IMR-90 (cell line): Measurements from ENCODE around the gene CD300LB. TPM values are rescaled to one million over a fixed set of nuclear protein-coding genes. Genes with fewer than 3 reads are reported as not detected.

ENCODE experiments used
- ATAC-seq: fragments of 200-7000 bp; cut with Tn5 transposase; 2 replicates; pipeline ENCODE4 v1.9.1; 2020; ENCODE audit warnings: low read depth, mild to moderate bottlenecking, moderate library complexity
- BruUV-seq: library from RNA; stranded (reverse); fragments of 400-500 nt; replicated peaks from 2 replicates; lab custom pipeline; 2021; lab: Mats Ljungman, UMichigan
- CTCF ChIA-PET: fragments of 300-600 bp; formaldehyde crosslinking; extraction: SDS; loops from one replicate; lab custom pipeline; 2021; ENCODE audit warnings: antibody characterized with exemption; lab: Yijun Ruan, JAX
- POLR2A ChIA-PET: fragments of 300-600 bp; sonication (Branson Sonifier 250); formaldehyde crosslinking; loops from one replicate; lab custom pipeline; 2022; ENCODE audit warnings: antibody characterized with exemption; ENCODE audit not compliant: unreplicated experiment; lab: Charles Lee
- DNase-seq: peaks from one replicate; pipeline ENCODE4 v3.0.0; 2013
- H2AFZ ChIP-seq: replicated peaks from 2 replicates; pipeline ENCODE3; 2013; ENCODE audit warnings: low read length, mild to moderate bottlenecking; ENCODE audit not compliant: poor library complexity
- H2AK5ac ChIP-seq: 2 replicates; pipeline ENCODE4 v1.6.1; 2013; ENCODE audit warnings: low read depth, low read length, inconsistent platforms
- H2AK9ac ChIP-seq: replicated peaks from 2 replicates; pipeline ENCODE3; 2013; ENCODE audit warnings: mild to moderate bottlenecking, low read depth, low read length, moderate library complexity; ENCODE audit not compliant: poor library complexity
- H2BK120ac ChIP-seq: 2 replicates; pipeline ENCODE4 v1.6.1; 2013; ENCODE audit warnings: low read depth, low read length, inconsistent platforms
- H2BK15ac ChIP-seq: 3 replicates; pipeline ENCODE4 v1.6.1; 2013; ENCODE audit warnings: low read depth, low read length, inconsistent platforms
- H2BK20ac ChIP-seq: 2 replicates; pipeline ENCODE4 v1.6.1; 2013; ENCODE audit warnings: low read depth, mild to moderate bottlenecking, inconsistent platforms, low read length, moderate library complexity
- H2BK5ac ChIP-seq: 2 replicates; pipeline ENCODE4 v1.6.1; 2013; ENCODE audit warnings: mild to moderate bottlenecking, low read depth, low read length, inconsistent platforms; ENCODE audit not compliant: poor library complexity, severe bottlenecking
- H3K14ac ChIP-seq: replicated peaks from 2 replicates; pipeline ENCODE4 v1.6.1; 2013; ENCODE audit warnings: low read depth, low read length, inconsistent platforms
- H3K18ac ChIP-seq: 2 replicates; pipeline ENCODE4 v1.6.1; 2013; ENCODE audit warnings: low read depth, low read length, control low read depth
- H3K23ac ChIP-seq: 2 replicates; pipeline ENCODE4 v1.6.1; 2013; ENCODE audit warnings: low read depth, low read length, inconsistent platforms
- H3K27ac ChIP-seq: 2 replicates; pipeline ENCODE4 v1.5.1; 2013; ENCODE audit warnings: mild to moderate bottlenecking, control low read depth, low read length; ENCODE audit not compliant: insufficient read depth
- H3K27me3 ChIP-seq: 2 replicates; pipeline ENCODE4 v1.6.1; 2013; ENCODE audit warnings: low read length; ENCODE audit not compliant: control insufficient read depth, insufficient read depth
- H3K36me3 ChIP-seq: 2 replicates; pipeline ENCODE4 v1.6.1; 2013; ENCODE audit warnings: low read length, mixed read lengths; ENCODE audit not compliant: control insufficient read depth, insufficient read depth
- H3K4ac ChIP-seq: 2 replicates; pipeline ENCODE4 v1.6.1; 2013; ENCODE audit warnings: low read depth, low read length, inconsistent platforms
- H3K4me1 ChIP-seq: 2 replicates; pipeline ENCODE4 v1.6.1; 2013; ENCODE audit warnings: low read length, mixed read lengths; ENCODE audit not compliant: control insufficient read depth, insufficient read depth
- H3K4me2 ChIP-seq: 2 replicates; pipeline ENCODE4 v1.6.1; 2013; ENCODE audit warnings: low read depth, mild to moderate bottlenecking, control low read depth, low read length, moderate library complexity
- H3K4me3 ChIP-seq: 2 replicates; pipeline ENCODE4 v1.5.1; 2013; ENCODE audit warnings: low read depth, mild to moderate bottlenecking, control low read depth, low read length, moderate library complexity; ENCODE audit not compliant: insufficient read depth
- H3K56ac ChIP-seq: 2 replicates; pipeline ENCODE4 v1.6.1; 2013; ENCODE audit warnings: low read length, inconsistent platforms; ENCODE audit not compliant: insufficient read depth; ENCODE audit errors: extremely low read depth
- H3K79me1 ChIP-seq, 2 experiments: 2 replicates each; pipeline ENCODE4 v1.6.1; 2013; ENCODE audit warnings: low read length in 2 of 2, inconsistent platforms in 1 of 2, low read depth in 1 of 2
- H3K9ac ChIP-seq: 2 replicates; pipeline ENCODE4 v1.6.1; 2013; ENCODE audit warnings: low read depth, low read length, control low read depth
- H3K9me1 ChIP-seq: 2 replicates; pipeline ENCODE4 v1.6.1; 2013; ENCODE audit warnings: low read length, inconsistent platforms; ENCODE audit not compliant: insufficient read depth
- H3K9me3 ChIP-seq: 2 replicates; pipeline ENCODE4 v1.6.1; 2013; ENCODE audit warnings: low read length; ENCODE audit not compliant: control insufficient read depth, insufficient read depth
- H4K20me1 ChIP-seq: 2 replicates; pipeline ENCODE4 v1.6.1; 2013; ENCODE audit warnings: low read length, inconsistent platforms; ENCODE audit not compliant: insufficient read depth
- H4K5ac ChIP-seq: 2 replicates; pipeline ENCODE4 v1.6.1; 2013; ENCODE audit warnings: mild to moderate bottlenecking, low read depth, low read length, control low read depth
- H4K8ac ChIP-seq, 2 experiments: 2 replicates each; pipeline ENCODE4 v1.6.1; 2013; ENCODE audit warnings: low read depth in 2 of 2, low read length in 2 of 2, control low read depth in 1 of 2, inconsistent platforms in 1 of 2
- H4K91ac ChIP-seq: 2 replicates; pipeline ENCODE4 v1.6.1; 2013; ENCODE audit warnings: low read depth, low read length, inconsistent platforms; ENCODE audit not compliant: insufficient read depth
- BHLHE40 ChIP-seq: fragments of 150-350 bp; IDR thresholded peaks from 2 replicates; pipeline ENCODE4 v1.6.1; 2016; ENCODE audit warnings: mild to moderate bottlenecking, low read depth, low read length
- CEBPB ChIP-seq: IDR thresholded peaks from 2 replicates; pipeline ENCODE4 v1.6.1; 2012; ENCODE audit warnings: low read depth, low read length, improper control_type of control experiment
- CHD1 ChIP-seq: IDR thresholded peaks from 2 replicates; pipeline ENCODE4 v1.6.1; 2012; ENCODE audit warnings: low read depth, low read length, improper control_type of control experiment
- FOS ChIP-seq: fragments of 150-350 bp; IDR thresholded peaks from 2 replicates; pipeline ENCODE4 v1.6.1; 2016; ENCODE audit warnings: low read depth, low read length
- MAFK ChIP-seq: IDR thresholded peaks from 2 replicates; pipeline ENCODE4 v1.6.1; 2012; ENCODE audit warnings: low read depth, low read length, improper control_type of control experiment
- MAZ ChIP-seq: IDR thresholded peaks from 2 replicates; pipeline ENCODE4 v1.6.1; 2012; ENCODE audit warnings: low read depth, mild to moderate bottlenecking, low read length, improper control_type of control experiment, moderate library complexity, borderline replicate concordance
- MXI1 ChIP-seq: IDR thresholded peaks from 2 replicates; pipeline ENCODE4 v1.6.1; 2012; ENCODE audit warnings: low read depth, mild to moderate bottlenecking, low read length, moderate library complexity, borderline replicate concordance
- NFE2L2 ChIP-seq: fragments of 150-350 bp; IDR thresholded peaks from 2 replicates; pipeline ENCODE4 v1.6.1; 2016; ENCODE audit warnings: low read depth, mild to moderate bottlenecking, low read length
- POLR2A ChIP-seq: IDR thresholded peaks from 2 replicates; pipeline ENCODE4 v1.6.1; 2012; ENCODE audit warnings: mild to moderate bottlenecking, low read depth, low read length
- RAD21 ChIP-seq: IDR thresholded peaks from 2 replicates; pipeline ENCODE4 v1.6.1; 2012; ENCODE audit warnings: low read length, improper control_type of control experiment
- RCOR1 ChIP-seq: IDR thresholded peaks from 2 replicates; pipeline ENCODE4 v1.6.1; 2012; ENCODE audit warnings: mild to moderate bottlenecking, low read length, improper control_type of control experiment; ENCODE audit not compliant: insufficient replicate concordance
- RFX5 ChIP-seq: IDR thresholded peaks from 2 replicates; pipeline ENCODE4 v1.8.0; 2012; ENCODE audit warnings: low read depth, mild to moderate bottlenecking, low read length, moderate library complexity
- SMC3 ChIP-seq: fragments of 150-350 bp; IDR thresholded peaks from 2 replicates; pipeline ENCODE4 v1.6.1; 2016; ENCODE audit warnings: low read depth, mild to moderate bottlenecking, antibody characterized with exemption, low read length, moderate library complexity
- dilution Hi-C: fragments of 300-500 bp; cut with HindIII; formaldehyde crosslinking; loops from one replicate; pipeline ENCODE4 v1.14.3; 2018; ENCODE audit warnings: low sequenced_read_pairs; ENCODE audit not compliant: unreplicated experiment
- in situ Hi-C: fragments of 300-500 bp; cut with MboI; formaldehyde crosslinking; loops from 3 replicates; pipeline ENCODE4 v1.14.3; 2019; ENCODE audit warnings: low sequenced_read_pairs, inconsistent platforms, mixed read lengths
- intact Hi-C: fragments of 100-400 bp; cut with micrococcal nuclease; formaldehyde crosslinking; loops from 2 replicates; pipeline ENCODE4 v1.10.0; 2022
- polyA plus RNA-seq, 3 experiments: library from polyadenylated mRNA; depleted of rRNA; stranded (reverse); fragments of >200 nt; gene quantifications; 2 replicates each; pipeline ENCODE4 v1.2.3, GENCODE V29; 2012; ENCODE audit warnings: low replicate concordance in 1 of 3
- total RNA-seq: library from RNA; depleted of rRNA; stranded (reverse); fragments of >200 nt; gene quantifications from 2 replicates; pipeline ENCODE4 v1.2.3, GENCODE V29; 2012
- TF ChIP-seq, protein P1 (sequence below): fragments of 150-350 bp; IDR thresholded peaks from 2 replicates; pipeline ENCODE4 v1.6.1; 2017; ENCODE audit warnings: mild to moderate bottlenecking, antibody characterized with exemption, low read length, low read depth
- TF ChIP-seq, protein P2 (sequence below): fragments of 150-350 bp; IDR thresholded peaks from 2 replicates; pipeline ENCODE4 v1.6.1; 2016; ENCODE audit warnings: low read depth, mild to moderate bottlenecking, low read length, moderate library complexity, borderline replicate concordance
- TF ChIP-seq, protein P3 (sequence below): conservative IDR thresholded peaks from 2 replicates; pipeline ENCODE4 v1.5.1; 2012; ENCODE audit warnings: mild to moderate bottlenecking, low read depth, low read length, improper control_type of control experiment

The CD300LB gene
- total and polyA plus RNA-seq, 2 of the 4 experiments (the other 2 are of a cell fraction): not detected

DNA sequence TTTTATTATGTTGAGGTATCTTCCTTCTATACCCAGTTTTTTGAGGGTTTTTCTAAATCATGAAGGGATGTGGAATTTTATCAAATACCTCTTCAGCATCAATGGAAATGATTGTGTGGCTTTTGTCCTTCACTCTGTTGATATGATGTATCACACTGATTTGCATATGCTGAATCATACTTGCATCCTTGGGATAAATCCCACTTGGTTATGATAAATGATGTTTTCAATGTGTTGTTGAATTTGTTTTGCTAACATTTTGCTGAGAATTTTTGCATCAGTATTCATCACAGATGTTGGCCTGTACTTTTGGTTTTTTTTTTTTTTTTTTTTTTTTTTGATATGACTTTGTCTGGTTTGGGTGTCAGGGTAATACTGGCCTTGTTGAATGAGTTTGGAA is 23.1 kb downstream of the CD300LB start:
- Histone ChIP-seq H2BK20ac (no peak overlapping the region), H3K27ac (no peak overlapping the region), H3K36me3 (no peaks in the 10 kb centered on the region), H3K4me2 (no peak overlapping the region), H4K91ac (no peak overlapping the region), H3K9ac (no peak overlapping the region), H4K20me1 (no peaks in the 10 kb centered on the region), H3K79me1 (no peaks in the 10 kb centered on the region), H2AK9ac (no peak overlapping the region), H3K23ac (no peak overlapping the region), H3K4me1 (no peaks in the 10 kb centered on the region), H4K5ac (no peak overlapping the region), H3K9me3 (peaks cover 10% of the 10 kb centered on the region), H3K27me3 (no peaks in the 10 kb centered on the region), H2BK15ac (no peak overlapping the region), H3K9me1 (no peaks in the 10 kb centered on the region), H3K18ac (no peak overlapping the region), H2BK120ac (no peak overlapping the region), H2AK5ac (no peak overlapping the region), H3K4ac (no peak overlapping the region), H3K4me3 (no peak overlapping the region), H2BK5ac (no peak overlapping the region), H4K8ac (no peak overlapping the region), H3K56ac (no peak overlapping the region), H2AFZ (no peak overlapping the region), H3K14ac (no peak overlapping the region)
- ChIA-PET POLR2A (no interaction called here), CTCF (no interaction called here)
- no peak for ATAC-seq
- DNase-seq: no peak
- intact Hi-C loops (no loop called here), dilution Hi-C loops (no loop called here), in situ Hi-C loops (no loop called here)
- no peak for TF ChIP-seq RFX5
- TF ChIP-seq, protein P1, sequence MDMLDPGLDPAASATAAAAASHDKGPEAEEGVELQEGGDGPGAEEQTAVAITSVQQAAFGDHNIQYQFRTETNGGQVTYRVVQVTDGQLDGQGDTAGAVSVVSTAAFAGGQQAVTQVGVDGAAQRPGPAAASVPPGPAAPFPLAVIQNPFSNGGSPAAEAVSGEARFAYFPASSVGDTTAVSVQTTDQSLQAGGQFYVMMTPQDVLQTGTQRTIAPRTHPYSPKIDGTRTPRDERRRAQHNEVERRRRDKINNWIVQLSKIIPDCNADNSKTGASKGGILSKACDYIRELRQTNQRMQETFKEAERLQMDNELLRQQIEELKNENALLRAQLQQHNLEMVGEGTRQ: no peak
- TF ChIP-seq RAD21: no peak
- TF ChIP-seq MAZ: no peak
- no peak for TF ChIP-seq SMC3
- no peak for TF ChIP-seq BHLHE40
- no peak for TF ChIP-seq NFE2L2
- TF ChIP-seq RCOR1: no peak
- no peak for TF ChIP-seq MAFK
- TF ChIP-seq, protein P2, sequence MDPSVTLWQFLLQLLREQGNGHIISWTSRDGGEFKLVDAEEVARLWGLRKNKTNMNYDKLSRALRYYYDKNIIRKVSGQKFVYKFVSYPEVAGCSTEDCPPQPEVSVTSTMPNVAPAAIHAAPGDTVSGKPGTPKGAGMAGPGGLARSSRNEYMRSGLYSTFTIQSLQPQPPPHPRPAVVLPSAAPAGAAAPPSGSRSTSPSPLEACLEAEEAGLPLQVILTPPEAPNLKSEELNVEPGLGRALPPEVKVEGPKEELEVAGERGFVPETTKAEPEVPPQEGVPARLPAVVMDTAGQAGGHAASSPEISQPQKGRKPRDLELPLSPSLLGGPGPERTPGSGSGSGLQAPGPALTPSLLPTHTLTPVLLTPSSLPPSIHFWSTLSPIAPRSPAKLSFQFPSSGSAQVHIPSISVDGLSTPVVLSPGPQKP: no peak
- TF ChIP-seq, protein P3, sequence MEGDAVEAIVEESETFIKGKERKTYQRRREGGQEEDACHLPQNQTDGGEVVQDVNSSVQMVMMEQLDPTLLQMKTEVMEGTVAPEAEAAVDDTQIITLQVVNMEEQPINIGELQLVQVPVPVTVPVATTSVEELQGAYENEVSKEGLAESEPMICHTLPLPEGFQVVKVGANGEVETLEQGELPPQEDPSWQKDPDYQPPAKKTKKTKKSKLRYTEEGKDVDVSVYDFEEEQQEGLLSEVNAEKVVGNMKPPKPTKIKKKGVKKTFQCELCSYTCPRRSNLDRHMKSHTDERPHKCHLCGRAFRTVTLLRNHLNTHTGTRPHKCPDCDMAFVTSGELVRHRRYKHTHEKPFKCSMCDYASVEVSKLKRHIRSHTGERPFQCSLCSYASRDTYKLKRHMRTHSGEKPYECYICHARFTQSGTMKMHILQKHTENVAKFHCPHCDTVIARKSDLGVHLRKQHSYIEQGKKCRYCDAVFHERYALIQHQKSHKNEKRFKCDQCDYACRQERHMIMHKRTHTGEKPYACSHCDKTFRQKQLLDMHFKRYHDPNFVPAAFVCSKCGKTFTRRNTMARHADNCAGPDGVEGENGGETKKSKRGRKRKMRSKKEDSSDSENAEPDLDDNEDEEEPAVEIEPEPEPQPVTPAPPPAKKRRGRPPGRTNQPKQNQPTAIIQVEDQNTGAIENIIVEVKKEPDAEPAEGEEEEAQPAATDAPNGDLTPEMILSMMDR: no peak
- TF ChIP-seq POLR2A: no peak
- no peak for TF ChIP-seq MXI1
- TF ChIP-seq CHD1: no peak
- no peak for TF ChIP-seq FOS
- no peak for TF ChIP-seq CEBPB
- BruUV-seq: no TSS peak
